GM19452 (cell line): ENCODE measurements around the gene C4orf51.

Experiments used
- ATAC-seq: cut with Tn5 transposase; IDR thresholded peaks from one replicate; pipeline ENCODE4 v1.9.1; 2021; ENCODE audit not compliant: unreplicated experiment

The C4orf51 gene

DNA sequence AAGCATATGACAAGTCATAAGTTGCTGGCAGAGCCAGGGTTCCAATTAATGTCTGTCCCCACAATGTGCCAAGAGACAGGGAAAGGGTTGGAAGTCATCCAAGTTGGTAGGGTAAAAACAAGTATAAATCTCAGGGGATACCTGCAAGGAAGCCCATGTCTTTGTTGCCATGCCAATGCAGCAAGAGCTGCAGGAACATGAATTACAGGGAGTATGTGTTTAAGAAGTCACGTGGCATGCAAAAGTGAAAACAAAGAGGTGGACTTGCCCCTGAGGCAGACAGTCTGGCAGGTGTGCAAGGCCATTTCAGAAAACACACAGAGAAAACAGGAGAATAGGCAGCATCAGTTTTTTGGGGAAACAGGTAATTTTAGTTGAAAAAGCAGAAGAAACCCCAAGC is 29.4 kb downstream of the C4orf51 start:
- no peak for ATAC-seq

DNA sequence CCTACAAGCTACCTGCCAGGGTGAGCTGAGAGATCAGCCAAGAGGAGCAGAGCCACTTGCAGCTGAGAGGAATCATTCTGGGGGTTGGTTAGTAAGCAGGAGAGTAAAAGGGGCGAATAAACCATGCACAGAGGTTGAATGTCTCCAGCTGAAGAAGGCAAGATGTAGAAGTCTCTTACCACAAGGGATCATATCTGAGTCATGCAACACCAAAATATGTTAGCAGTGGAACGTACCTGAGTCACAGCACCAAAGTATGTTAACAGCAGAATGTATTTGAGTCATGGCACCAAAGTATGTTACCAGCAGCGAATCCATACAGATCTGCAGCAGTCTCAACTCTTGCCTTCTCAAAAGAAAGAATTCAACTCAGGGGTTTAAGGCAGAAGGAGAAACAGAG is 29.9 kb downstream of the C4orf51 start:
- no peak for ATAC-seq

DNA sequence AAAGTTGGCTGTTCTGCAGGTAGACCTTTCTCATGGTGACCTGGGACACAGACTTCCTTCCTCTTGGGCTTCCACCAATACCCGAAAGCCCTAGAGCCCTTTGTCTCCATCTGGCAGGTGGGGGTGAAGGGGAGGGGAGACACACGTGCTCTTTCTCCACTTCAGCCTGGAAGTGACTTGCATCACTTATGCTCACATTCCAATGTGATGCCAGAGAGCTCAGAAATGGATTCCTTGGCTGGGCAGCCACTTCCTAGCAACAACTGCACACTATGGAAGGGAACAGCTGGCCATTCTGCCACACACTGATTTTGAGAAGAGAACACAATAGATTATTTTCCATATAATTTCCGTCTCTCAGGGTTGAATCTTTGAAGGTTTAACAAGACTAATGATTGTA is 36.3 kb downstream of the C4orf51 start:
- no peak for ATAC-seq

DNA sequence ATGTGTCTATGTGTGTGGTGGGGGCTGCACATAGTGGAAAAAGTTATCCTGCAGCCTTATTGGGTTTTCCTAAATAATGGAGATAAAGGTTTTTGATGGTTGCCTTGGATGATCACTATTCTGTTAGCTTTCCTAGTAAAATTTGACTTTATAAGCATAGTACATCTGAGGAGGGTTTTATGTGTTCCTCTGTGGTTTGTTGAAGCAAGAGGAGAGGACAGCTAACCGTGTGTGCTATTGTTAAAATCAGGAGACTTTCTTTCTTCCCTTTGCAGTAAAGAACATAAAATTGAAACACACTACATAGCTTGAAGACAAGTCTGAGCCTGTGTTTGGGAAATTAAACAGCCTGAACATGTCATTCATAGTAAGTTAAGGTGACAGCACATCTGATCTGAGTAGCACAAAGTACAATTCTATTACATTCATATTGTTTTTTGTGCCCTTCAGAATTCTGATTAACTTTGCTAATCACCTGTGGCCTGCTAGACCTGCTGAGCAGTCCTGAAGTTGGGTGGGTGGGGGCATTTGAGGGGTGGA is 36.8 kb downstream of the C4orf51 start:
- ATAC-seq: no peak

DNA sequence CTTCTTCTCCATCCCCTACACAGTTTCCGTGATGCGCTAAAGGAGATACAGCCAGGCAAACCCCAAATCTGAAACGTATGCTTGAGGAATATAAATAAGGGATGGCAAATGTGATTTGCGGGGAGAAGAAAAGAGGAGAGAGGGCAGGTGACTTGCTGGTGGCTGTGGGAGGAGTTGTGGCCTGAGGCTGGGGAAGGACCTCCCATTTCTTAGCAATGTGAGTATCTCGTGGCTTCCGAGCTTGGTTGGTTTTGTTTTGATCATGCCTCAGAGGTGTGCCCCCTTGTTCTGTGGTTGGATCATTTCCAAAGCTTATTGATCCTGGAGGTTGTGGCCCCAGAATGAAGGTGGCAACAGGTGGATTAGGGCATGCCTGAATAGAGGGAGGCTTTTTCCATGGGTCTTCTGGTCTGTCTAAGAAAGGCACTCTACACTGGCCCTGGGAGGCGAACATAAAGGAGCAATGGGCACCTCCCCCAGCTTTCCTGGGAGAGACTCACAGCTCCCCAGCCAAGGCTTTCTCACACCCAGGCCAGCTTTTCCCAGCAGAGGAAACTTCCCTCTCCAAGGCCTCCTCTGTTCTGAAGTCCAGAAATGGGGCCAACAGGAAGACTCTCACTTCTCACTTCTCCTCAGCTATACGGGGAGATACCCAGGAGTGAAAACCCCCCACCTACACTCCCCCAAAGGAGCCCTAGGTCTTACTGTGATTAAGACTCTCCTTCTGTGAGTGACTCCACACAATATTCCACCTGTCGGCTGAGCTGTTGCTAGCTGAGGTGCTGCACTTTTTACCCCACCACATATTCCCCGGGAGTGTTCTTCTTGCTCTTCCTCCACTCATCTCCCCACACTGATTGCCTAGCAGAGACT is 40.0 kb downstream of the C4orf51 start:
- no peak for ATAC-seq

DNA sequence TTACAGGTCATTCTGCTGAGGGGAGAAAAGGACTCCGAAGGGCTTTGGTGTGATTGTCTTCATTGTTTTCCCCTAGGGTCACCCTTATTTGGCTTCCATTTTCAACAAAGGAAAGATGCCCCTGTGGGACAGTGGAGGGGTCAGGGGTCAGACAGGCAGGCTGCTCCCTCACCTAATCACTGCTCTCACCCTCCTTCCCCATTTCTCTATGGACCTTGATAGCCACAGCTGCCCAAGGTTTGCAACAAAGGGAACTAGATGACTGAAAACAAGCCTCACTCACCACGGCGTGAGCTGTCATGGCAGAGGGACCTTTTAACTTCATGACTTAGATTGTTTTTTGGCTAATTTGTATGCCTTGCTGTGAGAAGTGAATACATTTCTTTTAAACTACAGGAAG is 40.7 kb downstream of the C4orf51 start:
- no peak for ATAC-seq

DNA sequence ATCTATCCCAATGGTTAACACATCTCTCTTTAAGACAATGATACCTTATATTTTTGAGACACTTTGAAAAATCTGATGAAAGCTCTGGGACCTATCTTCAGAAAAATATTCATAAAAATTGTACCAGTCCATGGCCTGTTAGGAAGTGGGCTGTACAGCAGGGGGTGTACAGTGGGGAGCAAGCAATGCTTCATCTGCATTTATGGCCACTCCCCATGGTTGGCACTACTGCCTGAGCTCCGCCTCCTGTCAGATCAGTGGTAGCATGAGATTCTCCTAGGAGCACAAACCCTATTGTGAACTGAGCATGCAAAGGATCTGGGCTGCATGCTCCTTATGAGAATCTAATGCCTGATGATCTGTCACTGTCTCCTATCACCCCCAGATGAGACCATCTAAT is 42.6 kb downstream of the C4orf51 start:
- ATAC-seq: no peak

DNA sequence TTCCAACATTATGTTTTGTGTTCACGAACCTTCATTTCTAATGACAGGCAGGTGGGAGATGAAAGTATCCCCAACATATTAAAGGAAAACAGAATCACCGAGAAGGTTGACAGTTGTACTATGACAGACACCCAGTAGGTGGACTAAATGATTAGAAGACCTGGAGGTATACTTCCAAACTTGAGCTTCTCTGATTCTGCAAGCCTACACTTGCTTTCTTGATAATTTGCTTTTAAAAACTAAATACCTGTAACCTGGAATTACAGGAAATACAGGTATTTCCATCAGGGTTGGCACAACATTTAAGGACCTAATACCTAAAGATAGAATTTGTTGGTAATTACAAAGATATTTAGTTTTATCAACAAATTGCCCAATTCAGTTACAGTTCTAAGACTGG is 43.4 kb downstream of the C4orf51 start:
- ATAC-seq: no peak

DNA sequence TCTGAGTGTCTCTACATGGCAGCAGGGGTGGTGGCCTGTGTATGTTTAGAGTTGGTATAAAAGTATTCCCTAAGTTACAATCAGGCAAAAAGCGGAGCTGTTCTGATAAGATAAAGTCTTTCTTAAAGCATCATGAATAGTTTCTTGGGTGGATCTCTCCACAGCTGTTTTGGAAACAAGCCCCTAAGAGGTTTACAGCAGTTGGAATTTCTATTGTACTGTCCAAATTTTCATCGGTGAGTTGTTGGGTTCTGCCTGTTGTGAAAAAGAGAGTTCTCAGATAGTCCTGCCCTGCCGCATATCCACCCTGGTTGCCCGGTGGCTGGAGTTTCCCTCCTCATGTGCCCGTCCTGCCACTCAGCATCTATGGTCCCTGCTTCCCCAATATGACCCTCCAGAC is 50.1 kb downstream of the C4orf51 start:
- ATAC-seq: no peak

DNA sequence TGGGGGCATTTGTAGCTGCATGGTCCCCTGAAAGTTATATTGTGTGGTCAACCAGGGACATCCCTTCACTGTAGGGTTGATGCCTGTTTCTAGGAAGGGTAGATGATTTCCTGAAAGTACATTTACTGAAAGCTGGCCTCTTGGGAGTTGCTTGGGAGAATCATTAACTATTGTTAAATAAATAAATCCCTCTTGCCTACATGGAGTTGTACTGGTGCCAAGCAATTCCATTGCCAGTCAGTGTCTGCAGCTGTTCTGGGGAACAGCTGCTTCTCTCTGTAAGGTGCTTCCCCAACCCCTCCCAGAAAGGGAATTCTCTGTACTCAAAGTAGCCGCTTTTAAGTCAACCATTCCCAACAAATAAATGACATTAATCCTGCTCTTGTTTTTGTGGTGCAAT is 51.1 kb downstream of the C4orf51 start:
- ATAC-seq: no peak

DNA sequence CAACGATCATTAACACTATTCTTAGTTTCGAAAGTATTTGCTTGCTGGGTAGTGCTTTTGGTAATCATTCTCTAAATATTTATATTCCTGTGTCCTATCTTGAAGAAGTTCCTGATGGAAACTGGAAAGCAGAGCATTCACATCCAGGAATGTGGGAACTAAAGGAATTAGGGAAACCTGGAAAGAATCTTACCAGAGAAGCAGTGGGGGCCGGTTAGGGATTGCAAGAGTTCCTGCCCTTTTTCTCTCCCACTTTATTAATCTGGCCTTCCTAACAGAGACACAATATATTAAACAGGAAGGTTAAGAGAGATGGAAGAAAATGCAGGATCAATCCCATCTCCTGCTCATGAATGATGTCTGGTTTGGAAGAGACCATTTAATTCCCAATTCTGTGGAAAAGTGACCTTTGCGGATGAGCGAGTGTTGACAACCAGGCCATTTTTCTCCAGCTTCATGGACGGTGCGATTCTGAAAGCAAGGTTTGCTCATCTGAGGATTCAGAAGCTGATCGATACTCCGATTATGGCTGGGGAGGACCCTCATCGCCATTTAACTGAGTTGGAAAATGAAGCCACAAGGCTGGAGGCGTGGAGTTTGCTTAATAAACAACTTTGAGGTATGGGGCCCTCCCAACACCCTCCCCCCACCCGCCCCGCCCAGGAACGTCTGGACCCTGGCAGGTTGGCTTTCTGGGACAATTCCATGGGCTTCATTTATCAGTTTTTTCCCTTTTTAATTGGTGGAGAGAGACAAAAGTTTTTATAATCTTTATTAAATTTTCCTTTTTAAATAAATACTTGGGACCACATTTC is 52.3 kb downstream of the C4orf51 start:
- no peak for ATAC-seq

DNA sequence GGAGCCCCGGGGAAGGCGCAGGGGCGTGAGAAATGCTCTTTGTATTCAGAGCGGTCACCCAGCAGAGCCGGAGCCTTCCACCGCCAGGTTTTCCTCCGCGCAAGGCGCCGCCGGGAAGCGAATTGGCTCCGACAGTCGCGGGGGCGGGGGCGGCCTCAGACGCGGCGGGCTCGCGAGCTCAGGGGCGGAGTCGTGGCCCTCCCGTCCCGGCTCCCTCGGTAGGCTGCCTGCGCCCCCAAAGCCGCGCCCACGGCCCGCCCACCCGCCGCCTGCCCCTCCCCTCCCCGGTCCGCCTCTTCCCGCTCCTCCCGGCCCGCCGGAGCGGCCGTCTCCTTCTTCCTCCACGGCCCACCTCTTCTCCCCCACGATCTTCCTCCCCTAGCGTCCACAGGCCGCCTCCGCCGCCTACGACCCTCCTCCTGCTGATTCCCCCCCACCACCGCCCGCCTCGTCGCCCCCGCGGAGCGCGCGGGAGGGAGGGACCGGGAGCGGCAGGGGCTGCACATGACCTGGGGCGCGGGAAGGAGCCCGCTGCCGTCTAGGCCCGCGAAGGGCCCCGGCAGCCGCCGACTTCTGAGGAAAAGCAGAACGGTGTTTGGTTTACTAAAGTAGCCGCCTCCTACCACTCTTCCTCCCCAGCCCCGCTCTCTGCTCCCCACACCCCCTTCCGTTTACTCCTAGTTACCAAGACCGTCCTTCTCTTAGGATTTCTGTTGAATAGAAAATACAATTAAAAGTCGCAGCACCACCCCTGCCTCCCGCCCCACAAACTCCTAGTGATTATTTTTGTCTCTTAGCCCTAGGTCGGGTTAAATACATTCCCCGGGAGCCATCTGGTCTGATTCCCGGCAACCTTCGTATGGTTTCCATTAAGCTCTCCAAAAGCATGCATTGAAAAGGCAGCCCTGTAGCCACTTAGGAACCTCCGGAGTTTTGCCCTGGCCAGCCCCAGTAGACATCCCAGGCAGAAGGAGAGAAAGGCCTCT is 53.2 kb downstream of the C4orf51 start:
- ATAC-seq: peak; percentile 90

DNA sequence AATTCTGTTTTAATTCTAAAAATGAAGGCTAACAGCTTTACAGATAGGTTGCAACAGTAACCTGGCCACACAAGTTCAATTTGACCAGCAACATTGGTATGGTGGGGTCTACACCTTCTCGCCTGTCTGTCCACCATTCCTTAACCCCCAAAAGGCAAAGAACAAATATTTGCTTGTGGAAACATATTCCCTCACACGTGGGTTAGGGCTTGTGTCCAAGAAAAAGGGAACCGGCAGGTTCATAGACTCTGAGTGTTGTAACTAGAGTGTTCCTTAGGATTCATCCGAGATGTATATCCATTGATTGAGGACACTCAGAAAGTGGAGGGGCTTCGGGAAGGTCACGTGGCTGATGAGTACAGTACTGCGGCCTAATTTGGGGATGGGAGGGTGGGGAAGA is 54.1 kb downstream of the C4orf51 start:
- no peak for ATAC-seq

DNA sequence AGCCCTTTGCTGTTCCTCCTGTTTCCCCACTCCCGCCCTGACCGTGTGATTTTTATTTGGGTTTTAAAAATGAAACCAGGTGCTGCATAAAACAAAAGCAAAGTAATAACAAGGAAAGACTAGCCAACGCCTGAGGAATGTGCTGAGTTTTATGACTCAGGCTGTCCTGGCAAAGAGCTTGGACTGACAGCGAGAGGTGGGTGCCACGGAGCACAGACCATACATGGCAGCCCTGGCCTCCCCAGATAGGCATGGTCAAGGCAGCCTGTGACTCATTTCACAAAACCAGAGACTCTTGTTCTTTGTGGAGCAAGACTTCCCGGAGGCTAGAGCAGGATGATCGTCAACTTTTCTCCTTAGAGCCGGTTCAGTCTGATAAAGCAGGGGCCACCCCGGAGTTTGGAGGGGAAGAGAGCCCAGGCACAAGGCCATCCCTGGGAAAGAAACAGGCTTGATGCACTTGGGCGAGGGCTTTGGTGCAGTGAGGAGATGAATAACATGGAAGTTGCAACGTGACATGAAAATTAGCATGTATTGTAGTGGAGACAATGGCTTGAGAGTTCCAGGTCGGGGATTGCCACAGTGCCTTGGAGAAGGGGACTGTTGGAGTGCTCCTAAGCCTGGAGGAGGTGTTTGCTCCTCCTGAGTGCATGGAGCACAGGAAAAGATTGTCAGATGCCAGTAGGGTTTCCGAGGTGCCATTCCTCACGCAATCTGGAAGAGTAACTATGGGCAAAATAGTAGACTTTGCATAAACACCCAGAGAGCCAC is 54.8 kb downstream of the C4orf51 start:
- ATAC-seq: no peak

DNA sequence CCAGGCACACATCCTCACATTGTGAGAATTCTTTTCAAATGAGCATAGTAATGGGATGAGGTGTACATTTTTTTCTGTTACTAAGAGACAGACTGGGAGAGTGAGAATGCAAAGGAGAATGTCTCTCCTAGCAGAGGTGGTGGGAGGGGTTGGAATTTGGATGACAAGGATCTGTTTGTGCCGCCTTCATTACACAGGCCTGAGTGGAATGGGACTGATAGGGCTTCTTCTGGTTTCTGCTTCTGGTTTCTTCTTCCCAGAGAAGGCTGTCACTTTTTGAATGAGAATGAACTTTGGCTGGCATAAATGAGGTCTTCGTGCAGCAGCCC is 55.4 kb downstream of the C4orf51 start:
- no peak for ATAC-seq

DNA sequence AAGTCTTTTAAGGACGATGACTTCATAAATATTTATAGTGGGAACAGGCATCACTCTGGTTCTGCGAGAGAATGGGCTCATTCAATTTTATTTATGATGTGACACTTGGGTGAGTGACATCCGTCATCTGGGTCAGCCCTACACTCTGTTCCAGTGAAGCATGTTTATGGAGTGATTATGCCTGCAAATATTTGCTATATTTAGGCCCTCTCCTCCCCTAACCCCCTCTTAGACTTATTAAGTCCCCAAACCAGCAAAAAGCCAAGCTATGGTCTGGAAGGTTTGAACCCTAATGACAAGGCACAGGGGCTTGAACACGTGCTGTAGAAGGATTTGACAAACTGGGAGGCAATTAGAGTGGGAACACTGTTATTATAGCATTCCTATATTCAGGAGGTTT is 55.9 kb downstream of the C4orf51 start:
- ATAC-seq: no peak

DNA sequence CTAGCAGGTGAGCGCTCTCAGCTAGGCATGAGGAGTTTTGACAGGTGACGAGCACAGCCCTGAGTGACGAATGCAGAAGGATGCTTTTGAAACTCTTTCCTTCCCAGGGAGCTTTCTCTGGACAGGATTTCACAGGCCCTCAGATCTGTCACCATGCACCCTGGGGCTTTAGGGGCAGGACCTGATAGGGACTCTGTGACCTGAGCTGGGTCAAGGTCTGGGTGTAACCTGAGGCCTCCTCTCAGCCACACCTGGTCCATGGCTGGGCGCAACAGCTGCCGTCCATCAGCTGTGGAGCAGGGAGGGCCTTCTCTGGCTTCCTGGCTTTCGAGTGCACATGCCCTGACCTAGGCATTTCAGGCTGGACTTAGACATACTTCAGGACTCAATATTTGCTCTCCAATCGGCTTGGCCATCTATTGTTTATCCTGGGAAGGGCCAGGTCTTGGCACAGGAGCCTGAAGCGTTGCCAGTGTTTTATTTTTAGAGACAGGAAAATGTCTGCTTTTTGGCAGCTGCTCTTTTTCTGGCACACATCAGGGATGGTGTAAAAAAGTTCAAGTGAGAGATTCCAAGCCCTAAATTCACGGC is 56.4 kb downstream of the C4orf51 start:
- no peak for ATAC-seq

DNA sequence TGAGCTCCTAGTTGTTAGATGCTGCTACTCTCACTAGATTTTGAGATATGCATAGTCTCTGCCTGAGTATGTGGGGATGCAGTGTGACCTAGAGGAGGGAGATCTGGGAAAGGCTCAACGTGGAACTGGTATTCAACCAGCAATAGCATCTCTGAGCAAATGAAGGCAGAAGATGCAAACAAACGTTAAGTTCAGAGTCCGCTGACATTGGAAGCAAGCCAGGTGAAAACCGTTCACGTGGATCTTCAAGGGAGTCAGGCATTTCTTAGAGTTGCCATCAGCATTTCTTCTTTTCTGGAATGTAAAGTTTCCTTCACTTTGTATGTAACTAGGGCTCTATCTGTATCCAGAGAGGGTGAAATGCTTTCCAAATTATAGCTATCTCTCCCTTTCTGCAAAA is 59.9 kb downstream of the C4orf51 start:
- ATAC-seq: no peak

DNA sequence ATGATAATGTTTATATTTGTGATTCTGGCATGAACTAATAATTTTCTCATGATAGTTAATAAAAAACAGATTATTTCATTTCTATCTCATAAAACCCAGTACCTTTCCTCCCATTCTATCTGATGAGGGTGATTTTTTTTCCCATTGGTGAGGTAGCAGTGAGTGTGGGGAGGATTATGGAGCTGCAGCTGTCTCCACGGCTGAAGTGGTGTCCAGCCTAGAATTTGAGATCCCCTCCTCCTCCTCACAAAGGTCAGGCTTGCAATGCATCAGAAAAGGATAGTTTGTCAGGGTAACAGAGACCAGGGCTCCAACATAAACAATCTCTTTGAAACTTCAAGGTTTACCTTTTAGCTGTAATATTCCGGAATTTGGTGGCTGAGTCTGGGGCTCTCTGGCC is 60.9 kb downstream of the C4orf51 start:
- no peak for ATAC-seq

DNA sequence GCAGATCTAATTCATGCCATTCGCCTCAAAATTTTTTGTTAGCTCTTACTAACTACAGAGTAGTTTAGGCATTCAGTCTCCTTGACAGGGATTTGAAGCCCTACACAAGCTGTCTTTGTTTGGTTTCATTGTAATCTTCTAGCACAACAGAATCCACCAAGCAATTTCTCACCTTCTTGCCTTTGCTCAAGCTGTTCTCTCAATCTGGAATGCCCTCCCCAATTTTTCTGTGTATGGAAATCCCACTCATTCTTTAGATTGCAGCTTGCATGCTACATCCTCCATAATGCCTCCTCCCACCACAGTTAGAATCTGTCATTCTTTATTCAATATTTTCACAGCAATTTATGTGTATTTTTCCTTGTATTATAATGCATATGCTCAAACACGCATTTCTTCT is 63.7 kb downstream of the C4orf51 start:
- ATAC-seq: no peak
